Neuron (in vitro differentiated cells): ENCODE results near the gene USP32.
"Not testable (repeated sequence)": the region's sequence is repeated elsewhere in the genome, so short reads cannot be mapped to it uniquely, and the experiment has no call there.

Experiments
- H2AFZ ChIP-seq: one replicate; pipeline ENCODE4 v1.6.1; 2013; ENCODE audit warnings: low read depth, mild to moderate bottlenecking, inconsistent platforms, low read length, moderate library complexity
- H3K27me3 ChIP-seq: one replicate; pipeline ENCODE4 v1.6.1; 2013; ENCODE audit warnings: low read length; ENCODE audit not compliant: insufficient read depth
- H3K36me3 ChIP-seq: one replicate; pipeline ENCODE4 v1.6.1; 2013; ENCODE audit warnings: low read length; ENCODE audit not compliant: insufficient read depth
- H3K4me1 ChIP-seq: one replicate; pipeline ENCODE4 v1.6.1; 2013; ENCODE audit warnings: low read length; ENCODE audit not compliant: insufficient read depth
- H3K4me3 ChIP-seq: 2 replicates; pipeline ENCODE4 v1.5.1; 2013; ENCODE audit warnings: mild to moderate bottlenecking, low read length, moderate library complexity
- H3K9me3 ChIP-seq: one replicate; pipeline ENCODE4 v1.6.1; 2013; ENCODE audit warnings: low read length

USP32 gene

DNA sequence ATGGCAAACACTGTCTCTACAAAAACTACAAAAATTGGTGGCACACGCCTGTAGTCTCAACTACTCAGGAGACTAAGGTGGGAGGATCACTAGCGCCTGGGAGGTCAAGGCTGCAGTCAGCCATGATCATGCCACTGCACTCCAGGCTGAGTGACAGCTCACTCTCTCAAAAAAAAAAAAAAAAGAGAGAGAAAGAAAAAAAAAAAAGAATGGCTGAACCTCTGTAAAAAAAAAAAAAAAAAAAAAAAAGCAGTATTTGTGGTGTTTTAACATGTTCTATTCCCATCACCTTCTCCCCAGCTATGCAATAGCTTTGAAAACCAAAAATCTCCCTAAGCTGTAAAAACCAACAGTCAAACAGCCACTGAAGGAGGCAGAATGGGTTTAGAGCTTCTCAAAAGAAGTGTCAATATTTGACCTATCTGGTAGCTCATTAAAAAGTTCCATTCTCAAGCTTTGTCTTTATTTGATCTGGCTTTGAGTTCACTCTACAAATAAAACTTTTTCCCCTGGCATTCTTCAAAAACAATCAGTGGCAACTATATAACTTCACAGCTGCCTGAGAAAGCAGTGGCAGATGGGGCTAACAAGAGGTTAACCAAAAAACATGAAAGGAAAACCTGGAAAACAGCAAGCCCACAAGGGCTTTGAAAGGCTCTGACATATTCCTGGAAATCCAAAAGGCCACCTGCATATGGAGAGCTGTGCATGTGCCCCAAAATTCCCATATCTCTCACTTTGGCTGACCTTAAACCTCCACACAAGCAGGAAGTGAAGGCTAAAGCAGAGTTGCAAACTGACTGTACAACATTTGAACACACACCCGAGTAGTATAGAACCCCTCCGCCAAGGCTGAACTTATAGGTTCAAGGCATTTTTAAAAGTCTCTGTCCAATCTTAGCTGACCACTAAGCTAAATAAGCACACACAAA, 36.0 kb downstream of the USP32 start:
- no peak overlapping the region for H3K4me3 ChIP-seq
- H3K4me1 ChIP-seq = no peaks in the 10 kb centered on the region
- H2AFZ ChIP-seq = no peak overlapping the region
- no peaks in the 10 kb centered on the region for H3K27me3 ChIP-seq
- H3K9me3 ChIP-seq = no peaks in the 10 kb centered on the region
- no peaks in the 10 kb centered on the region for H3K36me3 ChIP-seq

DNA sequence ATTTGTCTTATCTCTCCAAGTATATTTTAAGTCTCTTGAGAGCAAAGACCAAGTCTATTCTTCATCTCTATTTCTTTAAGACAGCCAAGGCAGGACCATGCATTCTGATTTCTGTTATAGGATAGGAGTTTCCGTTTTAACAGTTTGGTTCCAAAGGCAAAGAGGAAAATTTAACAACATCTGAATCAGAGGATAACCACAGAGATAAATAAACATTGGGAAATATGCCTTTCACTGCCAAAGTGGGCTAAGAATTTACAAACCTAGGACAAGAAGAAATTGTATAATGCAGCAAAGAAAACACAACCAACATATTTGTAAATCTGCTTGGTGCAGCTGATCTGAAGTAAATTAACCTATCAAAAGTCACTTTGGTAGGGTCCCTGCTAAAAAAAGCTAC, 37.7 kb downstream of the USP32 start:
- Histone ChIP-seq H2AFZ (no peak overlapping the region), H3K4me1 (no peaks in the 10 kb centered on the region), H3K27me3 (no peaks in the 10 kb centered on the region), H3K36me3 (no peaks in the 10 kb centered on the region), H3K4me3 (no peak overlapping the region), H3K9me3 (no peaks in the 10 kb centered on the region)

DNA sequence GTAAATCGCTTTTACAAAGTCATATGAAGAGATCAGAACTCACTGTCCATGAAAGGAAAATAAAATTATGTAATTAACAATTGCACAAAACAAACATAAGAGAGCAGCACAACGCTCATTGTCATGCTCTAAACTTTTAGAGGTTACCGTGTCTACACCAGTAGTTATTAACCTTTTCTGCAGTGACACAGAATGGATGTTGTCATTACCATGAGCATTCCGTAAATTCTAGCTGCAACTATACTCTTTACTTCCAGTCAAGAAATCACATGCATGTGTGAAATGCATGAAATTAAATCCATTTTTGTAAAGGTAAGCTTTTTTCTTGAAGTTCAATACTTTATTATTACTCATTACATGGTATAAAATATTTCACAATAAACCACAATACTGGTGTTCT, 38.2 kb downstream of the USP32 start:
- Histone ChIP-seq H3K36me3 (no peaks in the 10 kb centered on the region), H3K4me3 (no peak overlapping the region), H3K9me3 (no peaks in the 10 kb centered on the region), H2AFZ (no peak overlapping the region), H3K27me3 (no peaks in the 10 kb centered on the region), H3K4me1 (no peaks in the 10 kb centered on the region)

DNA sequence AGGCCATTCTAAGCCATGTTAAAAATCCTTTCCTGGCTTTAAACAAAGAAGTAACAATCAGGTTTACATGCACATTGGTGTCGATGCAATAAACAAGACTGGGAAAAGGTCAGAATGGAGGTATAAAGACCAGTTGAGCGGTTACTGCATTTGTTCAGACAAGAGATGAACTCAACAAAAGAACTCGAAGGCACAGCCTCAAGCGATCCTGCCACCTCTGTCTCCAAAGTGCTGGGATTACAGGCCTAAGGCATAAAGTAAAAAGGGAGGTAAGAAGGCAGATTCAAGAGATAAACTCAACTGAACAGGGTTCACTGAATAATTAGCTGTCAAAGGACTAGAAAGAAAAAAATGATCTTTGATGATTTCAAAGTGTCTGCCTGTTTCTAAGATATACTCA, 39.4 kb downstream of the USP32 start:
- Histone ChIP-seq H3K4me3 (no peak overlapping the region), H3K4me1 (no peaks in the 10 kb centered on the region), H3K36me3 (no peaks in the 10 kb centered on the region), H3K9me3 (no peaks in the 10 kb centered on the region), H2AFZ (no peak overlapping the region), H3K27me3 (no peaks in the 10 kb centered on the region)

DNA sequence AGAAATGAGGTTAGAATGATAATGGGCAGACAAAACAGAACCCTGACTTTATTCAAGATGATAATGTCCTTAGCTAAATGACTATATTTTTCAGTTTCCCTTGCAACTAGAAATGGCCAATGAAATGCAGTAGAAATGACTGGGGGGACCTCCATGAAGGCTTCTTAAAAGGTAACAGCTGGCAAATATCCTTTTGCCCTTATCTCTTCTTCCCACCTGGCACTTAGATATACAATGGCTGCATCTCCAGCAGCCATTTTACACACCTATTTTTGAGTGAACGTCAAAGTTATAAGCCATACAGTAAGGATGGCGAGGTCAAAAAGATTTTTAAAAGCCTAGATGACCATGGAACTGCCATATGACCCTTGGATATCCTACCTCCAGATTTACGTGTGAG, 39.9 kb downstream of the USP32 start:
- no peaks in the 10 kb centered on the region for H3K27me3 ChIP-seq
- H3K9me3 ChIP-seq = no peaks in the 10 kb centered on the region
- no peak overlapping the region for H3K4me3 ChIP-seq
- H3K4me1 ChIP-seq = no peaks in the 10 kb centered on the region
- H2AFZ ChIP-seq = no peak overlapping the region
- H3K36me3 ChIP-seq = no peaks in the 10 kb centered on the region

DNA sequence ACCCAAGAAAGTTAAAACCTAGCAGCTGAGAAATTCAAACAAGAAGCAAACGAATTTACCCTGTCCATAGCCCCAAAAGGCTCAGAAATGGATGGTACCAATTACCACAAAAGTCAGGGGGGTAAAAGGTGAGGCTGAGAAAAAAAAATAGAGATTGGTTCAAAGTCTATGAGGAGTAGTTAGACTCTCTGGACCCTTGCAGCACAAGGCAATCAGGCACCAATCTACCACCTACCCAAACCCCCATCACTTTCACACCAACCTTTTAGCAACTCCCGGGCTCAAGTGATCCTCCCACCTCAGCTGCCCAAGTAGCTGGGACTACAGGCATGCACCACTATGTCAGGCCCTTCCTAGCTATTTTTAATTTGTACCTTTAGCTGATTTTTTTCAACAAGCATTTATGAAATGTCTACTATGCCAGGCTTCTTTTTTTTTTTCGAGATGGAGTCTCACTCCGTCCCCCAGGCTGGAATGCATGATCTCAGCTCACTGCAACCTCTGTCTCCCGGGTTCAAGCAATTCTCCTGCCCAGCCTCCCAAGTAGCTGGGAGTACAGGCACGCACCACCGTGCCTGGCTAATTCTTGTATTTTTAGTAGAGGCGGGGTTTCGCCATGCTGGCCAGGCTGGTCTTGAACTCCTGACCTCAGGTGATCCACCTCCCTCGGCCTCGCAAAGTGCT, 40.8 kb downstream of the USP32 start:
- Histone ChIP-seq H3K9me3 (no peaks in the 10 kb centered on the region), H3K4me3 (no peak overlapping the region), H3K27me3 (no peaks in the 10 kb centered on the region), H2AFZ (no peak overlapping the region), H3K36me3 (no peaks in the 10 kb centered on the region), H3K4me1 (no peaks in the 10 kb centered on the region)

DNA sequence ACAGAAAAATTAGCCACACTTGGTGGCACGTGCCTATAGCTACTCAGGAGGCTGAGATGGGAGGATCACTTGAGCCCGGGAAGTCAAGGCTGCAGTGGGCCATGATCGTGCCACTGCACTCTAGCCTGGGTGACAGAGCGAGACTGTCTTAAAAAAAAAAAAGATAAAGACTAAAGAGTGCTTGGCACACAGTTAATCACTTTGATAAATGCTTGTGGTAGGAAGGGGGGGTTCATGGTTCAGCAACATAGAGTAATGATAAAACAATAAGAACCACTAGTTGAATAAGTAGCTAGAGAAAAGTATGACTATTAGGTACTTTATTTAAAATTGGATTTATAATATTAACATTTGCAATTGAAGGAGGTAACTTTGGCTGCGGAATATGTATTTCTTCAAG, 43.3 kb downstream of the USP32 start:
- Histone ChIP-seq H3K4me3 (no peak overlapping the region), H3K9me3 (peaks cover 2% of the 10 kb centered on the region), H3K36me3 (peaks cover 11% of the 10 kb centered on the region), H3K27me3 (no peaks in the 10 kb centered on the region), H2AFZ (no peak overlapping the region), H3K4me1 (no peaks in the 10 kb centered on the region)

DNA sequence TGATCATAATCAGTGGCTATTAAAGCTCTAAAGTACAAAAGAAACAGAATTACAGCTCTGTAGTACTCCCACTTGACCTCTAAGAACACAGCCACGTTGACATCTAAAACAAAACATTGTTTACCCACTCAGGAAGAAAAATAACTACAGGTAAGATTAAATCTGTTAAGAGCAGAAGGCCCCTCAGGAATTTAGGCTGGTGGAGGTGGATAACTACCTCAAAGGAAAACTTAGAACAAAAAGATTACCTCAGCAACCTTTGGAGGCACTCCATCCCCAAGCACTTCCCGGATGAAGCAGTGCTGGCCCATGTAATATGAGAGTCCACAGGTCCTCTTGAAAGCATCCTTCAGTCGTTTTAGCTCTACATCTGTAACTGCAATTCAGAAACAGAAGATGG, 46.7 kb downstream of the USP32 start:
- Histone ChIP-seq H3K36me3 (peaks cover 21% of the 10 kb centered on the region), H3K27me3 (no peaks in the 10 kb centered on the region), H3K9me3 (peaks cover 10% of the 10 kb centered on the region), H2AFZ (no peak overlapping the region), H3K4me3 (no peak overlapping the region), H3K4me1 (no peaks in the 10 kb centered on the region)

DNA sequence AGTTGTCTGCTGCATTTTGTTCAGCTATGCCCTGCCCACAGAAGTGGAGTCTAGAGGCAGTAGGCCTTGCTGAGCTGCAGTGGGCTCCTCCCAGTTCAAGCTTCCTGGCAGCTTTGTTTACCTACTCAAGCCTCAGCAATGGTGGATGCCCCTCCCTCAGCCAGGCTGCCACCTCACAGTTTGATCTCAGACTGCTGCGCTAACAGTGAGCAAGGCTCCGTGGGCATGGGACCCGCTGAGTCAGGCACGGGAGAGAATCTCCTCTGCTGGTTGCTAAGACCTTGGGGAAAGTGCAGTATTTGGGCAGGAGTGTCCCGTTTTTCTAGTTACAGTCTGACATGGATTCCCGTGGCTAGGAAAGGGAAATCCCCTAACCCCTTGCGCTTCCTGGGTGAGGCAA, 49.4 kb downstream of the USP32 start:
- not testable (repeated sequence) for H3K4me1 ChIP-seq, H2AFZ ChIP-seq, H3K27me3 ChIP-seq, H3K4me3 ChIP-seq
- peaks cover 25% of the 10 kb centered on the region for H3K36me3 ChIP-seq
- peaks cover 14% of the 10 kb centered on the region for H3K9me3 ChIP-seq

DNA sequence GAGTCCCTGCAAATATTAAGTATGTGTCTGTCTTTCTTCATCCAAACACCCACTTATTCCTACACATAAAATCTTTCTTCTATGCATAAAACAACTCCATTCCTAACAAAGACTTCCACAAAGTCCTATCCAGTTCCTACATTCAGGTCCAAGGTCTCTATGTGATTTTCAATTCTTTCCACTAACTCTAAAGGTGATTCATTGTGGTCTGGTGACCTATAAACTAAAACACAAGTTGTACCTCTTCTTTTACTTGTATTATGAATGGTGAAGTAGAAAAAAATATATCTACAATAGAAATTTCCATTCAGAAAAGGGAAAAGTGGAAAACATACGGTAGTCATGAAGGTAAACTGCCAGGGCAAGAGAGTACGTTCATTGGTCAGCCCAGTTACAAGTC, 56.6 kb downstream of the USP32 start:
- Histone ChIP-seq H3K36me3 (peaks cover 10% of the 10 kb centered on the region), H3K27me3 (no peaks in the 10 kb centered on the region), H3K4me1 (peaks cover 3% of the 10 kb centered on the region)

DNA sequence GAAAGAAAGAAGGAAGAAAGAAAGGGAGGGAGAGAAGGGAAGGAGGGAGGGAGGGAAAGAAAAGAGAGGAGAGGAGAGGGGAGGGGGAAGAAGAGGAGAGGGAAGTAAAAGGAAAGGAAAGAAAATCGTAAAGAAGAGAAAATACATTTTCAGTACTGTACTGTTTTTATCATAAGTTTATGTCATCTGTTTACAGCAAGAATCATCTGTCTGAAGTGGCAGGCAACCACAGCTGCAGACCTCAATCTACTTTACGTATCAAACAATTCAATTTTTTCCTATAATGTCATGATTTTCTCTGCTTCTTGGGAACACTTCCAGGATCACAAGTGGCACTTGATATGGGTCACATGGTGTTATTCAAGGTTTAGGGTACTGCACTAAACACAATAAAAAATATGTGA, 58.3 kb downstream of the USP32 start:
- peaks cover 3% of the 10 kb centered on the region for H3K4me1 ChIP-seq
- no peak overlapping the region for H3K4me3 ChIP-seq
- no peaks in the 10 kb centered on the region for H3K27me3 ChIP-seq
- H3K9me3 ChIP-seq = peaks cover 4% of the 10 kb centered on the region
- no peak overlapping the region for H2AFZ ChIP-seq
- peaks cover 11% of the 10 kb centered on the region for H3K36me3 ChIP-seq

More for the DNA sequence above, 56.6 kb downstream of the USP32 start:
- Histone ChIP-seq H3K9me3 (peaks cover 4% of the 10 kb centered on the region), H3K4me3 (no peak overlapping the region), H2AFZ (no peak overlapping the region)

DNA sequence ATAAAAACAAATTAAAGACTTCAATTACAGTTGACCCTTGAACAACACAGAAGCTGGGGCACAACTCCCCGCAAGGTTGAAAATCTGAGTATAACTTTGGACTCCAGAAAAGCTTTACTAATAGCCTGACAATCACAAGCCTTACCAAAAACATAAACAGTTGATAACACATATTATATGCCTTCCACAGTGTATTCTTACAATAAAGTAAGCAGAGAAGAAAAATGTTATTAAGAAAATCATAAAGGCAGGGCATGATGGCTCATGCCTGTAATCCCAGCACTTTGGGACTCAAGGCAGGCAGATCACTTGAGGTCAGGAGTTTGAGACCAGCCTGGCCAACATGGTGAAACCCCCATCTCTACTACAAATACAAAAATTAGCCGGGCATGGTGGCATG, 58.9 kb downstream of the USP32 start:
- not testable (repeated sequence) for H2AFZ ChIP-seq, H3K9me3 ChIP-seq, H3K27me3 ChIP-seq, H3K4me1 ChIP-seq, H3K4me3 ChIP-seq
- peaks cover 12% of the 10 kb centered on the region for H3K36me3 ChIP-seq

DNA sequence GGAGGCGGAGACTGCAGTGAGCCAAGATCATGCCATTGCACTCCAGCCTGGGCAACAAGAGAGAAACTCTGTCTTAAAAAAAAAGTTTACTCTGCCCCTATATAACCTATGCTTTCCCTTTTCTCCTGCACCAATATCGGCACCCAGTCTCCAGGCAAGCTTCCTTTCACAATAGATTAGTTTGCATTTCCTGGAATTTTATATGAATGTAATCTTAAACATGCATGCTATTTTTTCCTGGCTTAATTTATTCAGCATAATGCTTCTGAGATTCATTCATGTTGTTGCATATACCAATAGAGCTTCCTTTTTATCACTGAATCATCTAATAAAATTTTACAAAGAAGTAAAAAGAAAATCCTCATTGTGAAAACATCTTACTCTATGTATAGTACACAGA, 59.4 kb downstream of the USP32 start:
- Histone ChIP-seq H3K27me3 (no peaks in the 10 kb centered on the region), H3K4me3 (no peak overlapping the region), H3K4me1 (peaks cover 3% of the 10 kb centered on the region), H3K36me3 (peaks cover 12% of the 10 kb centered on the region), H2AFZ (no peak overlapping the region), H3K9me3 (no peaks in the 10 kb centered on the region)
